ENCODE data around the gene ESR2.

The ESR2 gene

GRCh38 chr14:64247195-64247594 is 47.0 kb downstream of the ESR2 start:
- H3K27me3 ChIP-seq (ENCODE audit: low read depth, low read length), result no peaks in the 10 kb centered on the region
- H3K4me1 ChIP-seq (ENCODE audit: low read length), result peaks cover 5% of the 10 kb centered on the region; the same call in 1 of the 2 replicates
- H3K79me2 ChIP-seq (ENCODE audit: low read length), result no peaks in the 10 kb centered on the region
- no peak overlapping the region for H3K4me3 ChIP-seq (ENCODE audit: low read length)
- H3K9me3 ChIP-seq (ENCODE audit: insufficient read depth, low read length), result no peaks in the 10 kb centered on the region
- no peak overlapping the region for H3K27ac ChIP-seq (ENCODE audit: low read length)
- H3K9ac ChIP-seq (ENCODE audit: low read length), result no peak overlapping the region
- no peak overlapping the region for H2AFZ ChIP-seq (ENCODE audit: low read depth, low read length)
- no peak for TF ChIP-seq CTCF (IDR thresholded peaks at IDR 0.05; ENCODE audit: low read depth, low read length)
- H3K36me3 ChIP-seq (replicated peaks; ENCODE audit: low read depth, low read length), result no peaks in the 10 kb centered on the region
- H3K4me2 ChIP-seq (ENCODE audit: low read length), result no peak overlapping the region
- no peaks in the 10 kb centered on the region for H4K20me1 ChIP-seq (ENCODE audit: insufficient read depth, low read length)

- Histone ChIP-seq H4K20me1 (ENCODE audit: insufficient read depth, low read length) (no peaks in the 10 kb centered on the region), H2AFZ (ENCODE audit: low read depth, low read length) (no peak overlapping the region), H3K36me3 (replicated peaks; ENCODE audit: low read depth, low read length) (no peaks in the 10 kb centered on the region), H3K4me1 (ENCODE audit: low read length) (peaks cover 5% of the 10 kb centered on the region; the same call in 1 of the 2 replicates), H3K27ac (ENCODE audit: low read length) (no peak overlapping the region), H3K4me3 (ENCODE audit: low read length) (no peak overlapping the region), H3K9me3 (ENCODE audit: insufficient read depth, low read length) (no peaks in the 10 kb centered on the region), H3K9ac (ENCODE audit: low read length) (no peak overlapping the region), H3K27me3 (ENCODE audit: low read depth, low read length) (no peaks in the 10 kb centered on the region), H3K79me2 (ENCODE audit: low read length) (no peaks in the 10 kb centered on the region), H3K4me2 (ENCODE audit: low read length) (no peak overlapping the region)
- TF ChIP-seq EZH2phosphoT487 (IDR thresholded peaks at IDR 0.05; ENCODE audit: low read depth) (no peak), CTCF (IDR thresholded peaks at IDR 0.05; ENCODE audit: low read depth, low read length) (no peak)
These were observed 47.5 kb downstream of the ESR2 start for GRCh38 chr14:64246688-64247087.

- Histone ChIP-seq H3K4me1 (ENCODE audit: low read length) (0 out of 2 replicates have a peak, but pooled peaks cover 3% of the 10 kb centered on the region), H3K27me3 (ENCODE audit: low read depth, low read length) (no peaks in the 10 kb centered on the region), H2AFZ (ENCODE audit: low read depth, low read length) (no peak overlapping the region), H3K9me3 (ENCODE audit: insufficient read depth, low read length) (no peaks in the 10 kb centered on the region), H4K20me1 (ENCODE audit: insufficient read depth, low read length) (no peaks in the 10 kb centered on the region), H3K4me3 (ENCODE audit: low read length) (no peak overlapping the region), H3K4me2 (ENCODE audit: low read length) (no peak overlapping the region), H3K79me2 (ENCODE audit: low read length) (no peaks in the 10 kb centered on the region), H3K36me3 (replicated peaks; ENCODE audit: low read depth, low read length) (no peaks in the 10 kb centered on the region), H3K27ac (ENCODE audit: low read length) (no peak overlapping the region), H3K9ac (ENCODE audit: low read length) (no peak overlapping the region)
- TF ChIP-seq CTCF (IDR thresholded peaks at IDR 0.05; ENCODE audit: low read depth, low read length), result no peak
- TF ChIP-seq EZH2phosphoT487 (IDR thresholded peaks at IDR 0.05; ENCODE audit: low read depth), result no peak
These were observed 48.7 kb downstream of the ESR2 start for GRCh38 chr14:64245491-64245890.

GRCh38 chr14:64244279-64244678 is 49.9 kb downstream of the ESR2 start:
- no peak for TF ChIP-seq EZH2phosphoT487 (IDR thresholded peaks at IDR 0.05; ENCODE audit: low read depth)
- TF ChIP-seq CTCF (IDR thresholded peaks at IDR 0.05; ENCODE audit: low read depth, low read length), result no peak
- H2AFZ ChIP-seq (ENCODE audit: low read depth, low read length), result no peak overlapping the region
- H3K36me3 ChIP-seq (replicated peaks; ENCODE audit: low read depth, low read length), result no peaks in the 10 kb centered on the region
- H3K27ac ChIP-seq (ENCODE audit: low read length), result no peak overlapping the region
- H3K9ac ChIP-seq (ENCODE audit: low read length), result no peak overlapping the region
- H3K4me3 ChIP-seq (ENCODE audit: low read length), result no peak overlapping the region
- no peaks in the 10 kb centered on the region for H3K27me3 ChIP-seq (ENCODE audit: low read depth, low read length)
- 0 out of 2 replicates have a peak, but pooled peaks cover 3% of the 10 kb centered on the region for H3K4me1 ChIP-seq (ENCODE audit: low read length)
- H3K9me3 ChIP-seq (ENCODE audit: insufficient read depth, low read length), result no peaks in the 10 kb centered on the region
- H4K20me1 ChIP-seq (ENCODE audit: insufficient read depth, low read length), result no peaks in the 10 kb centered on the region
- no peaks in the 10 kb centered on the region for H3K79me2 ChIP-seq (ENCODE audit: low read length)
- H3K4me2 ChIP-seq (ENCODE audit: low read length), result no peak overlapping the region

All from OCI-LY3 (cell line).